T47D (cell line): Measurements from ENCODE around the gene GOLIM4.

Experiments
- DNase-seq, 2 experiments: peaks; one replicate each; pipeline versions ENCODE4 v3.0.0 to v3.0.0-alpha.2; 2011 to 2012; ENCODE audit warnings: low read depth in 1 of 2, low spot score in 1 of 2
- JUND ChIP-seq: IDR thresholded peaks from 2 replicates; pipeline ENCODE4 v1.6.1; 2012; ENCODE audit warnings: low read depth
- in situ Hi-C: cut with HindIII; loops from 2 replicates; pipeline ENCODE4 v1.10.0; 2016; ENCODE audit warnings: low sequenced_read_pairs, low pct_unique_long_range_greater_than_20kb

GOLIM4 gene

GRCh38 chr3:168117853-168118313 lies 22.2 kb upstream of the GOLIM4 start:
- DNase-seq = peak in 1 of 2 experiments; percentile 30

DNA sequence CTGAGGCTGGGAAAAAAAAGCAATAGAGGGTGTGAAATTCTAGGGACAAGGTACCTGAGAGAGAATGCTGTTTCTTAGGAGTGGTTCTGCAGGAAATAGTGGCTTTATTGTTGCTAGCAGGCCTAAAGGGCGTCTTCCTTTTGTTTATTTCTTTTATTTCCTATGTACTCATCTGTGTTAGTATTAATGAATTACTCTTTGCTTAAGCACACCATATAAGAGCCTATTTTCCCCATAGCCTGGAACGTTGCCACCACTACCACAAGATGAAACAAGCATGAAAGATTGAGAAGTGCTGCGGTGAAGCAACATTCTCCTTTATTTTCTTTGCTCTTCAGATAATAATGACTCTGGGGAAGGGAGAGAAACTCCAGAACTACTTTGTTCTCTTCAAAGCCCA lies 21.3 kb upstream of the GOLIM4 start:
- TF ChIP-seq JUND = no peak
- in situ Hi-C loops = no loop called here
- no peak for DNase-seq

More at GRCh38 chr3:168117853-168118313, 22.2 kb upstream of the GOLIM4 start:
- TF ChIP-seq JUND = no peak
- in situ Hi-C loops = no loop called here

GRCh38 chr3:168116279-168116678 lies 20.6 kb upstream of the GOLIM4 start:
- in situ Hi-C loops = no loop called here
- no peak for DNase-seq

GRCh38 chr3:168113848-168114247 lies 18.1 kb upstream of the GOLIM4 start:
- in situ Hi-C loops = no loop called here
- no peak for DNase-seq
- TF ChIP-seq JUND = no peak

More at GRCh38 chr3:168116279-168116678, 20.6 kb upstream of the GOLIM4 start:
- no peak for TF ChIP-seq JUND

- in situ Hi-C loops = no loop called here
- DNase-seq = no peak
- no peak for TF ChIP-seq JUND
Observed at GRCh38 chr3:168112894-168113293, 17.2 kb upstream of the GOLIM4 start.

DNA sequence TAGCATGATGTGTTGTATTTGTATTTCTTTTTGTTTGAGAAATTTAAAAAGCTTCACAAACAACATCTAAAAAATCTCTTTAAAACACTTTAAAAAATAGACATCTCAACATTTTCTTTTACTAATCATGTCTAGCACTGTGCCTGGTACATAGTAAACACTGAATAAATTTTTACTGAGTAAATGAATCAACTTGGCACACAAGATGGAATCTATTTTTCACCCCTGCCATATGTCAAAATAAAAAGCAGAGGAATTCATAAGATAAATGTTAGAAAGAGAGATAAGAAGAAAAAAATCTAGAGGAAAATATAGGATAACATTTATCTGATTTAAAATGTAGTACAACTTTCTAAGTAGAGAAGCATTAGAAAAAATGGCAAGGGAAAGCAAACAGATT lies 8.6 kb upstream of the GOLIM4 start:
- in situ Hi-C loops = no loop called here
- no peak for DNase-seq

GRCh38 chr3:168102735-168103410 lies 7.1 kb upstream of the GOLIM4 start:
- DNase-seq = no peak
- in situ Hi-C loops = no loop called here
- TF ChIP-seq JUND = no peak

More for the DNA sequence above, 8.6 kb upstream of the GOLIM4 start:
- TF ChIP-seq JUND = no peak

DNA sequence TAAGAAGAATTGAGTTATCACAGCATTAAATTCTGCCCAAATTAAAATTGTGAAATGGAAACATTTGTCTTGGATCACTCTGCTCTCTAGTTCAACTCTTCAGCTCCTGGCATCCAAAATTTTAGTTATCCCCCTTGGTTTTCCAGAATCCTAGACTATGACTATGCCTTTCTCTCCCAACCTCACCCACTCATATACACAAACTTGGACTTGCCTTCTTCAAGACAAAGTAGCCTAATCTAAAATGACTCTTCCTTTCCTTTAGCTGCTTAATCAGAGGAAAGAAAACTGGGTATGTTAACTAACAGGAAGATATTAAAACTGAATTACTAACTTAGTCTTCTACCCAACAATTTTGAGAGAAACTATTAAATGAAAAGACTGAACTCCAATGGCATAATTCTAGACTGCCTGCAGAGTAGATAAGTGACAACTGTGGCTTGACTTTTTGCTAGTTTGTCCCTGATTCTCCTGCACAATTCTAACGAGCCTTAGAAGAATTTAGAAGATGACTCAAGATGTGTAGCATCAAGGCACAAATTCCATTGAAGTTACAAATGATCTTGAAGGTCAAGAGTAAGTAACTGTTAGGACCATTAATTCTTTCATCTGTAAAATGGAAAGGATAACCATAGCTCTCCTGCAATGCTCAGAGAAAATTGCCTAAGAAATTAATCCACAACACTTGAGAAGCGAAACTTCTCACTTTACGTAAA lies 5.2 kb upstream of the GOLIM4 start:
- no peak for DNase-seq
- TF ChIP-seq JUND = no peak
- in situ Hi-C loops = no loop called here

- no peak for TF ChIP-seq JUND
- in situ Hi-C loops = no loop called here
- DNase-seq = no peak
Observed at GRCh38 chr3:168097381-168097780, 1.7 kb upstream of the GOLIM4 start.

- no peak for TF ChIP-seq JUND
- in situ Hi-C loops = no loop called here
- peak; percentile 70 to 94 for DNase-seq
Observed at GRCh38 chr3:168096210-168096652, 507 bp upstream of the GOLIM4 start.

- in situ Hi-C loops = no loop called here
- DNase-seq = peak; percentile 42 to 71
- no peak for TF ChIP-seq JUND
Observed at GRCh38 chr3:168094877-168095610, 680 bp downstream of the GOLIM4 start.

- no peak for TF ChIP-seq JUND
- DNase-seq = no peak
- in situ Hi-C loops = no loop called here
Observed at GRCh38 chr3:168094580-168094876, 1.2 kb downstream of the GOLIM4 start.

GRCh38 chr3:168093790-168094189 lies 1.9 kb downstream of the GOLIM4 start:
- in situ Hi-C loops = no loop called here
- TF ChIP-seq JUND = no peak
- no peak for DNase-seq
